ENCODE data around the gene HYCC2. TPM values are rescaled to one million over a fixed set of nuclear protein-coding genes. Genes with fewer than 3 reads are reported as not detected.
A peak's percentile ranks its signal among the peaks of the same experiment; 100 is the strongest.
"Not testable (repeated sequence)": the region's sequence is repeated elsewhere in the genome, so short reads cannot be mapped to it uniquely, and the experiment has no call there.

Gene HYCC2
- 5.3 TPM for polyA plus RNA-seq (2012; ENCODE audit: insufficient read depth, insufficient read length)

GRCh38 chr2:201071479-201072200, at the start of gene HYCC2, which contains the start of gene NDUFB3:
HYCC2 (minus strand) TSS chr2:201071671; CDS start chr2:201024009, 47,662 bp downstream.
NDUFB3 (plus strand) TSS chr2:201072001; CDS start chr2:201078883, 6,882 bp downstream.
- peak; percentile 96 for DNase-seq (ENCODE audit: low read depth, low spot score)
- H3K4me3 ChIP-seq (ENCODE audit: low read length) = peak within 1 kb of the TSS; percentile 64

GRCh38 chr2:201118961-201119854, 47.7 kb upstream of the HYCC2 start:
- H3K4me3 ChIP-seq (ENCODE audit: low read length) = peak overlapping the region; percentile 82
- no peak for DNase-seq (ENCODE audit: low read depth, low spot score)

DNA sequence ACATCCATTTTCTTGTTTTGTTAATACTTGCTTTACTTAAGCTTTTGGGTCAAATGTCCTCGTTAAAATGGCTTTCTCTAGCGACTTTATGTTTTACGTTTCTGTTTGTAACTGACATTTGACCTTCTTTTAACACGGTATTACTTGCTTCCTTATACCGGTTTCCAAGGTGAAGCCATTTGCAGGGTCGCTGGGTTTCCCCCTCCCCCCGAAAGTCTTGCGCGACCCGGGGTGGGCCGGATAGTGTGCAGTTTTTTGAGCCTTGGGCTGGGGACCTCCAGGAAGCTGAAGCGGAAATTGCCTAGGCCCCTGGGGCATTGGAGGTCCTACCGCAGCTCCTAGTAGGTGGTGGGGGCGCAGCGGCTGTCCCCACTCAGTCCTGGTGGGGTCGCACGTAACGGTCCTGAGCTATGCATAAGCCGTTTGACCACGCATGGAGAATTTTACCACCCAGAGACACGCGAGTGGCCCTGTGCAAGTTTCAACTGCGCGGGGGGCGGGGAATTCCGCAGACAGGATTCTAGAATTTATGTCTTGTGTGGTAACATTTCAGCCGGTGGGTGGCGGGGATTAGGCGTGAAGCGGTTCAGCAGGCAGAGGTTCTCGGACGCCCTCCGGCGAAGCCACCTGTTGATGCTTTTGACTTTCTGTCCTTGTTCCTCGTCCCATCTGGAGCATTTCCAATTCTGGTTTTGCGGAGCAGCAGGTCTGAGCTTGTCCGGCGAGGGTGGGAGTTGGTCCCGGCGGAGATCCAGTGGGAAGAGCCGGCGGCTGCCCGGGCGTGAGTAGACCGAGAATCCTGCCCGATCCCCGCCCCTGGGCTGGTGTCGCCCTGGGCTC, 46.9 kb upstream of the HYCC2 start:
- H3K4me3 ChIP-seq (ENCODE audit: low read length) = peak overlapping the region; percentile 82
- peak; percentile 82 for DNase-seq (ENCODE audit: low read depth, low spot score)

DNA sequence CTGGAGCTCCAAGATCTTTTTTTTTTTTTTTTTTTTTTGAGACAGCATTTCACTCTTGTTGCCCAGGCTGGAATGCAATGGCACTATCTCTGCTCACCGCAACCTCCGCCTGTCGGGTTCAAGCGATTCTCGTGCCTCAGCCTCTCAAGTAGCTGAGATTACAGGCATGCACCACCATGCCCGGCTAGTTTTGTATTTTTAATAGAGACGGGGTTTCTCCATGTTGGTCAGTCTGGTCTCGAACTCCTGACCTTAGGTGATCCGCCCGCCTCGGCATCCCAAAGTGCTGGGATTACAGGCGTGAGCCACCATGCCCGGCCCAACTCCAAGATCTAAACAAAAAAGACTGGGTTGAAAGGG, 46.2 kb upstream of the HYCC2 start:
- H3K4me3 ChIP-seq (ENCODE audit: low read length) = peak overlapping the region; percentile 82
- not testable (repeated sequence) for DNase-seq (ENCODE audit: low read depth, low spot score)

DNA sequence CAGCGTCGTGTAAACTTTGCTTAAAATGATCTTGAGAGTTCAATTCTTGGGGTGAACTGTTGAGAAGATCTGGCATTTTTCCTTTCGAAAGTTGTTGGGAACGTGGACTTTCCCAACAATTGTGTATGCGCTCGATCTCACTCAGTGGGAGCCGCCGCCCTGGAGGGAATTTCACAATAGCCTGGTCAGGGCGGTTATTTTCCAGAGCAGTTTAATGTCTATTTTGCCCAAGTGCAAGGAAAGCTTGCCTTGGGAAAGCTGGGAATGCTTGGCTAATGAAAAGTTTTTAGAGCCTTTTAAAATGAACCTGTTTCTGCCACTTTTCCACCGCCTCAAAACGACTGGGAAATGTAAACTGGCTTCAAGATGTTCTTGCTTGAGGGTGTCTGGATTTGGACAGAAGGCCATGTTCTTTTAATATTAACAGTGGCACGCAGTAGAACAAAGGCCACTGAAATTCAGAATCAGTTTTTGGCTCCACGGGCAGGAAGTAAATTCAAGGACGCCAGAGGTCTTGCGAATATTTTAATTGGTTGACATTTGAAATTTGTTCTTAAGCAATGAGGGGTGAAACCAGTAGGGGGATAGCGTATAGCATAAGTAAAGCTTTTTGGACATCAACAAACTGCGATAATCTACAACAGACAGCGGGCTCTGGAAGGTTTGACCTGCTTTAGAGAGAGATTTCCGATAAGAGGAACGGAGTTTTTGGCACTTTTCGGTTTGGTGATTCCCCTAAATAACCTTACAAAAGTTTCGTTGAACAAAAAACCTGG, 45.7 kb upstream of the HYCC2 start:
- H3K4me3 ChIP-seq (ENCODE audit: low read length) = peak overlapping the region; percentile 82
- peak; percentile 94 for DNase-seq (ENCODE audit: low read depth, low spot score)

GRCh38 chr2:201116115-201116958, 44.9 kb upstream of the HYCC2 start, which contains the start of gene CFLAR:
CFLAR (plus strand) TSS chr2:201116164; CDS start chr2:201129866, 13,702 bp downstream.
- peak within 1 kb of the TSS; percentile 82 for H3K4me3 ChIP-seq (ENCODE audit: low read length)
- peak; percentile 57 for DNase-seq (ENCODE audit: low read depth, low spot score)

DNA sequence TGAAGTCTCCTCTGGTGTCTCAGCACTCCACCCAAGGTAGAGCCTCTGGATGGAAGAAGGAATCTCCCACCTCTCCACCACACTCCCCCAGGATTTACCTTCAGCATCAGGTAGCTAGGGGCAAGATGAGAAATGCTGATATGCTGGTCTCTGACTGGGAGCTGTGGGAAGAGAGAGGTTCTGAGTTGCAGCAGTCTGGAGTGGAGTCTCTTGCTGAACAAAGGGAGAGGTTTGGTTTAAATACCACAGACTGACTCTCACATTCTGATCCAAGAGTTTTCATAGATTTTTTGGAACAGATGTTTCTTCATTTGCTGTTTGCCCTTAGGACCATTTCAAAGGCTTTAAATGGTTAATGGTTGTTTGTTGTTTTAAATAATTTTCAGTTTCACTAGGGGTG, 43.4 kb upstream of the HYCC2 start:
- no peak for DNase-seq (ENCODE audit: low read depth, low spot score)
- no peak overlapping the region for H3K4me3 ChIP-seq (ENCODE audit: low read length)

DNA sequence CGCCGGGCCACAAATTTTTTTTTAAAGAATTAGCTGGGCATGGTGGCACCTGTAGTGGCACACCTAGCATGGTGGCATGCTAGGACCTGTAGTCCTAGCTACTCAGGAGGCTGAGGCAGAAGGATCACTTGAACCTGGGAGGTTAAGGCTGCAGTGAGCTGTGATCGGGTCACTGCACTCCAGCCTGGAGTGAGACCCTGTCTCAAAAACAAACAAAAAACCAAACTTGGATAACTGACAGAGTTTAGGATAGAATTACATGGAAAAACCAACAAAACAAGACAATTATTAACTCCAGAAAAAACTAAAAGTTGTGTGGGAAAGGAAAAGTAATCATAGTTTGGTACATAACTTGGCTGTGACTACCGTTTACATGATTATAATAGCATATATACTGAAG, 42.9 kb upstream of the HYCC2 start:
- no peak overlapping the region for H3K4me3 ChIP-seq (ENCODE audit: low read length)
- no peak for DNase-seq (ENCODE audit: low read depth, low spot score)

GRCh38 chr2:201111096-201111495, 39.6 kb upstream of the HYCC2 start:
- no peak overlapping the region for H3K4me3 ChIP-seq (ENCODE audit: low read length)
- DNase-seq (ENCODE audit: low read depth, low spot score) = no peak

- DNase-seq (ENCODE audit: low read depth, low spot score) = no peak
- no peak overlapping the region for H3K4me3 ChIP-seq (ENCODE audit: low read length)
Observed at GRCh38 chr2:201110615-201111014, 39.1 kb upstream of the HYCC2 start.

GRCh38 chr2:201109186-201109585, 37.7 kb upstream of the HYCC2 start:
- no peak for DNase-seq (ENCODE audit: low read depth, low spot score)

DNA sequence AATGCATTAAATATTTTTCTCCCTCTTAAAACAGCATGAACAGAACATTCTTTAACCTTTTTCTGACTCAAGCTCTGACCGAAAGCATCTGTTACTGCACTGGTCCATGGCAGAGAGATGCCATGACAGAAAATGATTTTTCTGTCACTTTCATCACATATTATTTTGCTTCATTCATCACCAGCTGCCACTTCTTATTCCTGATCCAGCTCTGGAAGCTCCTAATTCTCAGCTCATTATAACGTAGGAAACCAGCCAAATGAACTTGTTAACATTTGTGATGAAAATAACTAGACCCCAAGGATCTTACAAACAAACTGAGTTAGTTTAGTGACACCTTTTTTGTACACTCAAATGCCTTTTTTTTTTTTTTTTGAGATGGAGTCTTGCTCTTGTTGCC, 36.9 kb upstream of the HYCC2 start:
- no peak for DNase-seq (ENCODE audit: low read depth, low spot score)
- no peak overlapping the region for H3K4me3 ChIP-seq (ENCODE audit: low read length)

More at GRCh38 chr2:201109186-201109585, 37.7 kb upstream of the HYCC2 start:
- H3K4me3 ChIP-seq (ENCODE audit: low read length) = no peak overlapping the region

DNA sequence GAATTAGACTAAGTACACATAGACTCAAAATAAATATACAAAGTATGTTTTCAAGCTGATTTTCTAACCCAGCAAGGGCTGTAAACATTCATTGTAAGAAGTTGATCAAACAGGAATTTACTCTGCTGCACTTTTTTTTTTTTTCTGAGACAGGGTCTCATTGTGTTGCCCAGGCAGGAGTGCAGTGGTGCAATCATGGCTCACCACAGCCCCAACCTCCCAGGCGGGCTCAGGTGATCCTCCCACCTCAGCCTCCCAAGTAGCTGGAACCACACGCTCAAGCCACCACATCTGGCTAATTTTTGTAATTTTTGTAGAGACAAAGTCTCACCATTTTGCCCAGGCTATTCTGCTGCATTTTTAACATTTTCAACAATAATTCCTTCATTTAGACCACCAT, 36.2 kb upstream of the HYCC2 start:
- DNase-seq (ENCODE audit: low read depth, low spot score) = no peak
- H3K4me3 ChIP-seq (ENCODE audit: low read length) = no peak overlapping the region

DNA sequence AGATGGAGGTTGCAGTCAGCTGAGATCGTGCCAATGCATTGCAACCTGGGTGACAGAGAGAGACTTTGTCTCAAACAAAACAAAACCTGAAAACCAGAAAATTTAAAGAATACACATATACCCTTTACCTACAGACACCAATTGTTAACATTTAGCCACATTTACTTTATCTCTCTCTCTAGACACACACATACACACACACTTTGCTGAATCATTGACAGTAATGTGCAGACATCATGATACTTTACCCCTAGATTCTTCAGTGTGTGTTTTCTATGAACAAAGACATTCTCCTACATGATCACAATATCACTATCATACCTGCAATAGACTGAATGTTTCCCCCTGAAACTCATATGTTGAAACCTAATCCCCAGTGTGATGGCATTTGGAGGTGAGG, 34.3 kb upstream of the HYCC2 start:
- H3K4me3 ChIP-seq (ENCODE audit: low read length) = no peak overlapping the region
- no peak for DNase-seq (ENCODE audit: low read depth, low spot score)

- no peak for DNase-seq (ENCODE audit: low read depth, low spot score)
- no peak overlapping the region for H3K4me3 ChIP-seq (ENCODE audit: low read length)
Observed at GRCh38 chr2:201100497-201100896, 29.0 kb upstream of the HYCC2 start.

- DNase-seq (ENCODE audit: low read depth, low spot score) = no peak
- no peak overlapping the region for H3K4me3 ChIP-seq (ENCODE audit: low read length)
Observed at GRCh38 chr2:201093573-201093972, 22.1 kb upstream of the HYCC2 start.

DNA sequence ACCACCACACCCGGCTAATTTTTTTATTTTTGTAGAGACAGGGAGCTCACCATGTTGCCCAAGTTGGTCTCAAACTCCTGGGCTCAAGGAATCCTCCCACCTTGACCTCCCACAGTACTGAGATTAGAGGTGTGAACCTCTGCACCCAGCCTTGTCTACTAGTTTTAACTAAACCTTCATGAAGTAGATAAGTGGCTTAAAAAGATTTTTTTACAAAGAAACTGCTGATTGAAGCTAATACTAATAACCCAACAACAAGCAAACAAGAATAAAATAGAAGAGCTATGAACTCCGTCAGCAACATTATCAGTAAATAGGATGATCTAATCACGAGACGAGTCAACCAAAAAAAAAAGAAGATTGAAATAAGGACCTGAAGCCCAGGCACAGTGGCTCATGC, 19.1 kb upstream of the HYCC2 start:
- no peak for DNase-seq (ENCODE audit: low read depth, low spot score)
- H3K4me3 ChIP-seq (ENCODE audit: low read length) = no peak overlapping the region

DNA sequence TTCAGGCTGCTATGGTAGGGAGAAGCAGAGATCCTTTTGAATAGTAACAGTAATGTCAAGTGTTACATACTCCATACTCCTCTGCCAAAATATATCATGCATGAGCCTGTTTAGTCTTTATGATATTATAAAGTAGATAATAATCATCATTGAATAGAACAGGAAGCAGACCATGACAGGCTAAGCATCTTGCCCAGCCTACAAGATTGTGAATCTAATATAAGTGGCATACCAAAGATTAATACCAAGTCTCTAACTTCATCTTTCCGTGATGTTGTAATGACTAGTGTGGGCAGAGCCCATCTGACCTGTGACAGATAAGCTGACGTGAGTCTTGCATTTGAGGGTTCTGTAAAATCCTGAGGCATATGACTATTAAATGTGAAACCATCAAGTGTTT, 13.4 kb upstream of the HYCC2 start:
- DNase-seq (ENCODE audit: low read depth, low spot score) = no peak
- no peak overlapping the region for H3K4me3 ChIP-seq (ENCODE audit: low read length)
